ENCODE data around the gene MAP4K4. TPM values are rescaled to one million over a fixed set of nuclear protein-coding genes. Genes with fewer than 3 reads are reported as not detected.
A peak's percentile ranks its signal among the peaks of the same experiment; 100 is the strongest.

MAP4K4 gene
- total and polyA plus RNA-seq, 7 experiments from 2014 or later = 13.6 to 138 (median 121) TPM

GRCh38 chr2:101782427-101782792 lies 84.9 kb downstream of the MAP4K4 start:
- ChIA-PET POLR2A (interaction anchor here (0.5 to 1.1 kb wide), 4 partner anchors 16 to 90 kb away, joined by 3 read pairs; partner anchors contain the start of gene MAP4K4), CTCF (interaction anchor here (0.8 to 1.1 kb wide), 2 partner anchors 11 to 568 kb away, joined by 3 read pairs; no protein-coding TSS in a partner anchor)
- Histone ChIP-seq H3K36me3 (ENCODE audit: control insufficient read depth in 2 of 3, insufficient read depth in 3 of 3, low read length in 3 of 3) (no peaks in the 10 kb centered on the region), H3K27ac (ENCODE audit: low read depth, low read length) (no peak overlapping the region), H3K4me1 (ENCODE audit: control insufficient read depth in 2 of 2, insufficient read depth in 2 of 2, low read length in 2 of 2) (peaks cover 8 to 59% of the 10 kb centered on the region in 2 donors), H3K9me3 (ENCODE audit: control insufficient read depth in 2 of 3, low read length in 3 of 3) (no peaks in the 10 kb centered on the region), H3K27me3 (ENCODE audit: control insufficient read depth in 2 of 2, insufficient read depth in 2 of 2, low read length in 2 of 2) (no peaks in the 10 kb centered on the region), H3K4me3 (ENCODE audit: low read length) (no peak overlapping the region)
- intact Hi-C loops (cut with micrococcal nuclease) = no loop called here
- no peaks in the 10 kb centered on the region for H3K27me3 Mint-ChIP-seq
- ATAC-seq (no peak), DNase-seq (no peak)
- H3K4me1 Mint-ChIP-seq = peaks cover 55 to 100% (median 96%) of the 10 kb centered on the region in 7 donors
- peaks cover 0 to 1% (median 0%) of the 10 kb centered on the region in 11 donors for H3K9me3 Mint-ChIP-seq
- peaks cover 0 to 12% (median 0%) of the 10 kb centered on the region in 5 donors for H3K36me3 Mint-ChIP-seq
- peak overlapping the region in 4 of 10 donors; percentile 17 to 53 (median 32) for H3K4me3 Mint-ChIP-seq
- H3K27ac Mint-ChIP-seq = peak overlapping the region in 5 of 9 donors; percentile 11 to 85 (median 25)

- ChIA-PET POLR2A (no interaction called here), CTCF (interaction anchor here (1.2 kb wide), 1 partner anchor 10 kb away, joined by 4 read pairs; no protein-coding TSS in a partner anchor)
- DNase-seq (no peak), ATAC-seq (no peak)
- Histone ChIP-seq H3K36me3 (ENCODE audit: control insufficient read depth in 2 of 3, insufficient read depth in 3 of 3, low read length in 3 of 3) (peaks cover 0 to 7% (median 0%) of the 10 kb centered on the region in 3 experiments), H3K4me1 (ENCODE audit: control insufficient read depth in 2 of 2, insufficient read depth in 2 of 2, low read length in 2 of 2) (peaks cover 4 to 32% of the 10 kb centered on the region in 2 donors), H3K9me3 (ENCODE audit: control insufficient read depth in 2 of 3, low read length in 3 of 3) (no peaks in the 10 kb centered on the region), H3K27me3 (ENCODE audit: control insufficient read depth in 2 of 2, insufficient read depth in 2 of 2, low read length in 2 of 2) (no peaks in the 10 kb centered on the region), H3K4me3 (ENCODE audit: low read length) (no peak overlapping the region), H3K27ac (ENCODE audit: low read depth, low read length) (no peak overlapping the region)
- peak overlapping the region in 2 of 10 donors; percentile 16 to 29 for H3K4me3 Mint-ChIP-seq
- peaks cover 0 to 2% (median 0%) of the 10 kb centered on the region in 11 donors for H3K9me3 Mint-ChIP-seq
- H3K36me3 Mint-ChIP-seq = peaks cover 6 to 33% (median 22%) of the 10 kb centered on the region in 5 donors
- H3K27ac Mint-ChIP-seq = peak overlapping the region in 5 of 9 donors; percentile 15 to 78 (median 58)
- H3K4me1 Mint-ChIP-seq = peaks cover 29 to 99% (median 94%) of the 10 kb centered on the region in 7 donors
- no peaks in the 10 kb centered on the region for H3K27me3 Mint-ChIP-seq
- intact Hi-C loops (cut with micrococcal nuclease) = no loop called here
Measured at GRCh38 chr2:101787097-101787496, 89.6 kb downstream of the MAP4K4 start.

GRCh38 chr2:101788565-101788964 lies 91.1 kb downstream of the MAP4K4 start:
- intact Hi-C loops (cut with micrococcal nuclease) = loop anchor here in 1 of 2 donors (2.0 kb wide), 2 partner anchors 14 to 16 kb away; no protein-coding TSS in a partner anchor
- CTCF ChIA-PET = no interaction called here
- Histone ChIP-seq H3K27me3 (ENCODE audit: control insufficient read depth in 2 of 2, insufficient read depth in 2 of 2, low read length in 2 of 2) (no peaks in the 10 kb centered on the region), H3K9me3 (ENCODE audit: control insufficient read depth in 2 of 3, low read length in 3 of 3) (no peaks in the 10 kb centered on the region), H3K4me1 (ENCODE audit: control insufficient read depth in 2 of 2, insufficient read depth in 2 of 2, low read length in 2 of 2) (peaks cover 0 to 30% of the 10 kb centered on the region in 2 donors), H3K4me3 (ENCODE audit: low read length) (no peak overlapping the region), H3K27ac (ENCODE audit: low read depth, low read length) (no peak overlapping the region), H3K36me3 (ENCODE audit: control insufficient read depth in 2 of 3, insufficient read depth in 3 of 3, low read length in 3 of 3) (peaks cover 0 to 7% (median 0%) of the 10 kb centered on the region in 3 experiments)
- peaks cover 0 to 2% (median 0%) of the 10 kb centered on the region in 11 donors for H3K9me3 Mint-ChIP-seq
- H3K4me3 Mint-ChIP-seq = peak overlapping the region in 2 of 10 donors; percentile 30 to 51
- no peak for ATAC-seq
- DNase-seq = no peak
- H3K27ac Mint-ChIP-seq = peak overlapping the region in 6 of 9 donors; percentile 16 to 78 (median 59)
- H3K27me3 Mint-ChIP-seq = no peaks in the 10 kb centered on the region
- peaks cover 6 to 45% (median 26%) of the 10 kb centered on the region in 5 donors for H3K36me3 Mint-ChIP-seq
- POLR2A ChIA-PET = no interaction called here
- H3K4me1 Mint-ChIP-seq = peaks cover 26 to 99% (median 95%) of the 10 kb centered on the region in 7 donors

- H3K4me3 Mint-ChIP-seq = no peak overlapping the region
- H3K4me1 Mint-ChIP-seq = peaks cover 27 to 99% (median 95%) of the 10 kb centered on the region in 7 donors
- Histone ChIP-seq H3K27ac (ENCODE audit: low read depth, low read length) (no peak overlapping the region), H3K4me1 (ENCODE audit: control insufficient read depth in 2 of 2, insufficient read depth in 2 of 2, low read length in 2 of 2) (peaks cover 0 to 29% of the 10 kb centered on the region in 2 donors), H3K4me3 (ENCODE audit: low read length) (no peak overlapping the region), H3K36me3 (ENCODE audit: control insufficient read depth in 2 of 3, insufficient read depth in 3 of 3, low read length in 3 of 3) (peaks cover 0 to 7% (median 0%) of the 10 kb centered on the region in 3 experiments), H3K27me3 (ENCODE audit: control insufficient read depth in 2 of 2, insufficient read depth in 2 of 2, low read length in 2 of 2) (no peaks in the 10 kb centered on the region), H3K9me3 (ENCODE audit: control insufficient read depth in 2 of 3, low read length in 3 of 3) (no peaks in the 10 kb centered on the region)
- DNase-seq (no peak), ATAC-seq (peak; percentile 24)
- ChIA-PET CTCF (no interaction called here), POLR2A (interaction anchor here (0.6 to 1.1 kb wide), 2 partner anchors 10 to 20 kb away, joined by 3 to 4 read pairs; no protein-coding TSS in a partner anchor)
- peaks cover 0 to 2% (median 0%) of the 10 kb centered on the region in 11 donors for H3K9me3 Mint-ChIP-seq
- H3K36me3 Mint-ChIP-seq = peaks cover 6 to 40% (median 26%) of the 10 kb centered on the region in 5 donors
- no peaks in the 10 kb centered on the region for H3K27me3 Mint-ChIP-seq
- H3K27ac Mint-ChIP-seq = peak overlapping the region in 6 of 9 donors; percentile 16 to 78 (median 63)
- intact Hi-C loops (cut with micrococcal nuclease) = loop anchor here in 1 of 2 donors (2.0 kb wide), 2 partner anchors 14 to 16 kb away; no protein-coding TSS in a partner anchor
Measured at GRCh38 chr2:101788995-101789970, 91.8 kb downstream of the MAP4K4 start.

GRCh38 chr2:101790416-101790815 lies 92.9 kb downstream of the MAP4K4 start:
- no peaks in the 10 kb centered on the region for H3K9me3 ChIP-seq (ENCODE audit: control insufficient read depth in 2 of 3, low read length in 3 of 3)
- peaks cover 30 to 99% (median 97%) of the 10 kb centered on the region in 7 donors for H3K4me1 Mint-ChIP-seq
- DNase-seq (no peak), ATAC-seq (no peak)
- H3K4me1 ChIP-seq (ENCODE audit: control insufficient read depth in 2 of 2, insufficient read depth in 2 of 2, low read length in 2 of 2) = peaks cover 0 to 35% of the 10 kb centered on the region in 2 donors
- no peak overlapping the region for H3K4me3 Mint-ChIP-seq
- no peak overlapping the region for H3K4me3 ChIP-seq (ENCODE audit: low read length)
- peak overlapping the region in 3 of 9 donors; percentile 2 to 46 (median 36) for H3K27ac Mint-ChIP-seq
- peaks cover 0 to 7% (median 0%) of the 10 kb centered on the region in 3 experiments for H3K36me3 ChIP-seq (ENCODE audit: control insufficient read depth in 2 of 3, insufficient read depth in 3 of 3, low read length in 3 of 3)
- CTCF ChIA-PET = no interaction called here
- peaks cover 6 to 37% (median 26%) of the 10 kb centered on the region in 5 donors for H3K36me3 Mint-ChIP-seq
- no peaks in the 10 kb centered on the region for H3K27me3 ChIP-seq (ENCODE audit: control insufficient read depth in 2 of 2, insufficient read depth in 2 of 2, low read length in 2 of 2)
- H3K27me3 Mint-ChIP-seq = no peaks in the 10 kb centered on the region
- intact Hi-C loops (cut with micrococcal nuclease) = loop anchor here in 1 of 2 donors (5.0 kb wide), 1 partner anchor 37 kb away; no protein-coding TSS in a partner anchor
- peaks cover 0 to 2% (median 0%) of the 10 kb centered on the region in 11 donors for H3K9me3 Mint-ChIP-seq
- POLR2A ChIA-PET = no interaction called here
- H3K27ac ChIP-seq (ENCODE audit: low read depth, low read length) = no peak overlapping the region

- ChIA-PET CTCF (no interaction called here), POLR2A (no interaction called here)
- H3K9me3 ChIP-seq (ENCODE audit: control insufficient read depth in 2 of 3, low read length in 3 of 3) = no peaks in the 10 kb centered on the region
- H3K4me1 ChIP-seq (ENCODE audit: control insufficient read depth in 2 of 2, insufficient read depth in 2 of 2, low read length in 2 of 2) = peaks cover 0 to 38% of the 10 kb centered on the region in 2 donors
- no peak overlapping the region for H3K4me3 ChIP-seq (ENCODE audit: low read length)
- Mint-ChIP-seq H3K4me3 (peak overlapping the region in 2 of 10 donors; percentile 11 to 15), H3K27ac (peak overlapping the region in 2 of 9 donors; percentile 2 to 30), H3K9me3 (peaks cover 0 to 2% (median 0%) of the 10 kb centered on the region in 11 donors), H3K36me3 (peaks cover 6 to 37% (median 26%) of the 10 kb centered on the region in 5 donors), H3K4me1 (peaks cover 30 to 99% (median 97%) of the 10 kb centered on the region in 7 donors), H3K27me3 (no peaks in the 10 kb centered on the region)
- no peak for DNase-seq
- intact Hi-C loops (cut with micrococcal nuclease) = loop anchor here in 1 of 2 donors (5.0 kb wide), 1 partner anchor 36 kb away; no protein-coding TSS in a partner anchor
- peaks cover 0 to 7% (median 0%) of the 10 kb centered on the region in 3 experiments for H3K36me3 ChIP-seq (ENCODE audit: control insufficient read depth in 2 of 3, insufficient read depth in 3 of 3, low read length in 3 of 3)
- no peaks in the 10 kb centered on the region for H3K27me3 ChIP-seq (ENCODE audit: control insufficient read depth in 2 of 2, insufficient read depth in 2 of 2, low read length in 2 of 2)
- no peak overlapping the region for H3K27ac ChIP-seq (ENCODE audit: low read depth, low read length)
- no peak for ATAC-seq
Measured at GRCh38 chr2:101790857-101791256, 93.3 kb downstream of the MAP4K4 start.
